T-helper 17 cell (primary cell): ENCODE data around the gene YWHAG. TPM values are rescaled to one million over a fixed set of nuclear protein-coding genes. Genes with fewer than 3 reads are reported as not detected.
A peak's percentile ranks its signal among the peaks of the same experiment; 100 is the strongest.
"Not testable (repeated sequence)": the region's sequence is repeated elsewhere in the genome, so short reads cannot be mapped to it uniquely, and the experiment has no call there.

Experiments
- ATAC-seq: fragments of 150-1000 bp; cut with Tn5 transposase; 2 replicates; pipeline ENCODE4 v1.10.0; 2021; ENCODE audit warnings: mild to moderate bottlenecking, moderate library complexity
- DNase-seq, 3 donors: peaks; one replicate each; pipeline versions ENCODE4 v3.0.0 to v3.0.0-alpha.2; 2020 to 2021
- H3K9me3 ChIP-seq: one replicate; pipeline ENCODE4 v1.7.0; 2013; ENCODE audit warnings: low read length, mild to moderate bottlenecking; ENCODE audit not compliant: control insufficient read depth, poor library complexity, severe bottlenecking
- H3K27ac Mint-ChIP-seq: one replicate; pipeline ENCODE4 v1.8.0; 2022; ENCODE audit warnings: mild to moderate bottlenecking, moderate library complexity, mixed read lengths
- H3K27me3 Mint-ChIP-seq: one replicate; pipeline ENCODE4 v1.8.0; 2022; ENCODE audit warnings: mixed read lengths
- H3K36me3 Mint-ChIP-seq: one replicate; pipeline ENCODE4 v1.8.0; 2022; ENCODE audit warnings: low read depth, mixed read lengths
- H3K4me1 Mint-ChIP-seq: one replicate; pipeline ENCODE4 v1.8.0; 2022; ENCODE audit warnings: mild to moderate bottlenecking, mixed read lengths
- H3K4me3 Mint-ChIP-seq: one replicate; pipeline ENCODE4 v1.8.0; 2022; ENCODE audit warnings: mild to moderate bottlenecking, moderate library complexity, mixed read lengths
- total RNA-seq, 4 donors: library from RNA in 2 of 4; stranded (reverse) in 2 of 4; gene quantifications; one replicate each; pipeline ENCODE4 v1.2.3 and lab custom pipeline; 2022 to 2026

YWHAG gene
- 10 to 100 TPM; 26.0 to 32.7 TPM for total RNA-seq
- 65.0 to 108 reads per million in 2 donors for total RNA-seq (lab: John Stamatoyannopoulos, UW)

DNA sequence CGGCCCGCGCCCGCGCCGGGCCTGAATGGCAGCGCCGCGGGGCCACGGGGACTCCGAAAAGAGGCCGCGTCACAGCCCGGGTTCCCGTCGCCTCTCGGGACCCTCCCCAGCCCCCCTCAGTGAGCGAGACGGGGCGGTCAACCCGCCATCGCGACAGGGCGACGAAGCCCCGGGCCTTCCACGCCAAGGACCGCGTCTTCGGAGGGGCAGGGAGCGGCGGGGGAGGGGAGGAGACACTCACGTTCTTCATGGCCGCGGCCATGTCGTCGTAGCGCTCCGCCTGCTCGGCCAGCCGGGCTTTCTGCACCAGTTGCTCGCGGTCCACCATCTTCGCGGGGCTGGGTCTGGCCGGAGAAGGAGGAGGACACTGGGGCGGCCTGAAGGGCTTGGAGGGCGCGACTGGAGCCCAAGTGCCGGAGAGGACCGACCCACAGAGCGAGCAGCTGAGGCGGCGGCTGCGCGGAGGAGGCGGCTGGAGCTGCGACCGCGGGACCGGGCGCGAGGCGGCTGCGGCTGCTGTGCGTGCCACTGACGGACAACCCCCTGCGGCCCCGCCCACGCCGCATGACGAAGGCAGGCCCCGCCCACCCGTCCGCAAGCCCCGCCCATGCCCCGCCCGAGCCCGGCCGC, at the start of gene YWHAG:
Gene YWHAG (minus strand): TSS at position 511 of the 630 bp plus-strand sequence. CDS start 183 bp downstream, at position 328.
- H3K9me3 ChIP-seq: no peaks in the 10 kb centered on the region
- peak; percentile 75 to 89 (median 85) for DNase-seq
- Mint-ChIP-seq H3K27me3 (no peaks in the 10 kb centered on the region), H3K4me1 (peaks cover 23% of the 10 kb centered on the region), H3K36me3 (peaks cover 9% of the 10 kb centered on the region), H3K4me3 (peak within 1 kb of the TSS; percentile 98), H3K27ac (peak within 1 kb of the TSS; percentile 93)
- peak; percentile 80 for ATAC-seq

DNA sequence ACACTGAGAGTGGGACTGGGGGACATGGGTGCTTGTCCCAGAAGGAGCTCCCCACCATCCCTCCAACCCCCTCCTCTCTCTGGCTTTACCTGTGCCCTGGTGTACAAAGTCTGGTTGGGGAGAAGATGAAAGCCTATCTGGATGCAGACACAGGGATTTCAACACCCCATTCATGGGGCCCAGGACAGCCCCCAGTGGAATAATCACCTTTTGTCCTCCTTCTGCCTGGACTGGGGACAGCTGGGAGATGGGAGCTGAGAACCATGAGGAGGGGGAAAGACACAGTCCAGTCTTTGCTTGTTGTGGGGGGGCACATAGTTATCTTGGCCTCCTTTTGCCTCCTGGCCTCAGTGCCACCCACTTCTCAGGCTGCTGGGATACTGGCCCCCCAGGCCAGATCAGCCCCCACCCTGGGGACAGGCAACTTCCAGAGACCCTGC, 49.4 kb upstream of the YWHAG start:
- H3K9me3 ChIP-seq: no peaks in the 10 kb centered on the region
- H3K36me3 Mint-ChIP-seq: no peaks in the 10 kb centered on the region
- H3K4me3 Mint-ChIP-seq: no peak overlapping the region
- DNase-seq (no peak), ATAC-seq (no peak)
- H3K27me3 Mint-ChIP-seq: no peaks in the 10 kb centered on the region
- H3K27ac Mint-ChIP-seq: no peak overlapping the region
- peaks cover 7% of the 10 kb centered on the region for H3K4me1 Mint-ChIP-seq

DNA sequence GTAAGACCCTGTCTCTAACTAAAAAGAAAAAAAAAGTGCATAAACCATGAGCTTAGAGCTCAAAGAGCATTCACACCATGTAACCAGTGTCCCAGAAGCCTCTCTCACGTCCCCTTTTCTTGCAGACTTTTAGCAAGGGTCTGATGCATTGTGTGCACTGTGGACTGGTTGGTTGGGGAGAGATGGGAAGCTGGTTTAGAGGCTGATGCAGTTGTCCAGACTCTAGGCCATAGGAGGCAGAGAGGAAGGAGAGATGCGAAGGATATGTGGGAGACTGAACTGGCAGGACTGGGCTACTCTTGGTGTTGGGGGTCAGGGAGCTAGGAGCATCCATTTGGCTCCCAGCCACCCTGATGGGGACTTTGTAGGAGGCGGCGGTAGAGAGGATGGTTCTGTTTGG, 48.9 kb upstream of the YWHAG start:
- H3K27ac Mint-ChIP-seq: no peak overlapping the region
- no peaks in the 10 kb centered on the region for H3K9me3 ChIP-seq
- ATAC-seq (no peak), DNase-seq (no peak)
- no peaks in the 10 kb centered on the region for H3K27me3 Mint-ChIP-seq
- no peak overlapping the region for H3K4me3 Mint-ChIP-seq
- H3K4me1 Mint-ChIP-seq: peaks cover 7% of the 10 kb centered on the region
- H3K36me3 Mint-ChIP-seq: no peaks in the 10 kb centered on the region

GRCh38 chr7:76405738-76406137, 46.9 kb upstream of the YWHAG start:
- H3K27me3 Mint-ChIP-seq: no peaks in the 10 kb centered on the region
- no peak overlapping the region for H3K27ac Mint-ChIP-seq

DNA sequence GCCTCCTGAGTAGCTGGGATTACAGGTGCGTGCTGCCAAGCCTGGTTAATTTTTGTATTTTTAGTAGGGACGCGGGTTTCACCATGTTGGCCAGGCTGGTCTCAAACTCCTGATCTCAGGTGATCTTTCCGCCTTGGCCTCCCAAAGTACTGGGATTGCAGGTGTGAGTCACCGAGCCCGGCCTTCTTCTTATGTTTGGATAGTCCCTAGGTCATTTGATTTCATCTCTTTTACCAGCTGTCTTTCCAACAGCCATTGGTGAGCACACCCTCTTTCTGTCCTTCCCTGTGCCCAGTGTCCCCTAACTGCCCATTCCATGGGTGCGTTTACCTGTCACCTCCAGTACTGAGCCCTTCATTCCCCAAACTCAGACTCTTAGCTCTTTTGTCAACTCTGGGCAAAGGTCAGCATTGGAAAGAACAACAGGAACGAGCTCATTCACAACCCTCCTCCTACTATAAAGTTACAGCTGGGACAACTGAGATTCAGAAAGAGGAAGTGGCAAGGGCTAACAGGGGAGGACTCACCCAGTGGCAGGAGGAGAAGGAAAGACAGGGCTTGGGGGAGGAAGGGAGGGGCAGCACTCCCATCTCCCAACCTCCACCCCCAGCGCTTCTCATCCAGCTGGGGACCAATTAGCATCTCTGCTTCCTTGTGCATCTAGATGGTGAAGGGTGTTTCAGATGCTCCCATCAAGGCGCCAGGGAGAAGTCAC, 45.1 kb upstream of the YWHAG start:
- H3K27ac Mint-ChIP-seq: no peak overlapping the region

More at GRCh38 chr7:76405738-76406137, 46.9 kb upstream of the YWHAG start:
- peaks cover 7% of the 10 kb centered on the region for H3K4me1 Mint-ChIP-seq
- ATAC-seq: no peak
- no peaks in the 10 kb centered on the region for H3K36me3 Mint-ChIP-seq
- H3K4me3 Mint-ChIP-seq: no peak overlapping the region
- H3K9me3 ChIP-seq: no peaks in the 10 kb centered on the region
- DNase-seq: no peak

DNA sequence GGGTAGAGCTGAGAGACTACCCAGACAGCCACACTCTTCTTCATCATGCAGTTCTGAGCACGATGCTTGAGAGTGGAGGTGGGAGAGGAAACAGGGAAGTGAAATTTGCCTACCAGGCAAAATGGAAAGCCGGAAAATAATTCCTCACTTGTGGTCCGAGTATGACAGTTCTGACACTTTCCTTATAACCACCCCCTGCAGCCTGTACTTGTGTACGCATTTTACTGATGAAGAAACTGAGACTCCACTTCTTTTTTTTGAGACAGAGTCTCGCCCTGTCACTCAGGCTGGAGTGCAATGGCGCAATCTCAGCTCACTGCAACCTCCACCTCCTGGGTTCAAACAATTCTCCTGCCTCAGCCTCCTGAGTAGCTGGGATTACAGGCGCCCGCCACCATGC, 44.3 kb upstream of the YWHAG start:
- not testable (repeated sequence) for ATAC-seq, H3K27ac Mint-ChIP-seq, DNase-seq, H3K27me3 Mint-ChIP-seq, H3K9me3 ChIP-seq, H3K4me3 Mint-ChIP-seq, H3K36me3 Mint-ChIP-seq, H3K4me1 Mint-ChIP-seq

More for the DNA sequence above, 45.1 kb upstream of the YWHAG start:
- no peak for ATAC-seq
- Mint-ChIP-seq H3K4me3 (no peak overlapping the region), H3K4me1 (peaks cover 7% of the 10 kb centered on the region), H3K27me3 (no peaks in the 10 kb centered on the region), H3K36me3 (no peaks in the 10 kb centered on the region)
- H3K9me3 ChIP-seq: no peaks in the 10 kb centered on the region
- DNase-seq: no peak

DNA sequence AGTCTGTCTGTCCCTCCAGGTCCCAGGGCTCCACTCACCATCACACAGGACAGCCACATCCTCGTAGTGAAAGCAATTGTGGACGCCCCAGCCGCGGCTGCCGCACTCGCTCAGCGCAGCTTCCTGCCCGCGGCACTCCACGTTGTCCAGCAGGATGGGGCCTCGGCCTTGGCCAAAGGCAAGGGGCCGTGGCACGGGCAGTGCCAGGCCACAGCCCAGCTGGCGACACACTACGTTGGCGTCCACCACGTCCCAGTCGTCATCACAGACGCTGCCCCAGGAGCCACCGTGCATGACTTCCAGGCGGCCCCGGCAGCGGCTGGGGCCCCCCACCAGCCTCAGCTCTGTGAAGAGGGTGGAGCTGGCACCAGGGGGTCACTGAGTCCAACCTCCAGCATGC, 41.5 kb upstream of the YWHAG start:
- Mint-ChIP-seq H3K36me3 (no peaks in the 10 kb centered on the region), H3K4me3 (no peak overlapping the region), H3K4me1 (peaks cover 11% of the 10 kb centered on the region), H3K27me3 (no peaks in the 10 kb centered on the region), H3K27ac (no peak overlapping the region)
- no peaks in the 10 kb centered on the region for H3K9me3 ChIP-seq
- DNase-seq (no peak), ATAC-seq (no peak)

DNA sequence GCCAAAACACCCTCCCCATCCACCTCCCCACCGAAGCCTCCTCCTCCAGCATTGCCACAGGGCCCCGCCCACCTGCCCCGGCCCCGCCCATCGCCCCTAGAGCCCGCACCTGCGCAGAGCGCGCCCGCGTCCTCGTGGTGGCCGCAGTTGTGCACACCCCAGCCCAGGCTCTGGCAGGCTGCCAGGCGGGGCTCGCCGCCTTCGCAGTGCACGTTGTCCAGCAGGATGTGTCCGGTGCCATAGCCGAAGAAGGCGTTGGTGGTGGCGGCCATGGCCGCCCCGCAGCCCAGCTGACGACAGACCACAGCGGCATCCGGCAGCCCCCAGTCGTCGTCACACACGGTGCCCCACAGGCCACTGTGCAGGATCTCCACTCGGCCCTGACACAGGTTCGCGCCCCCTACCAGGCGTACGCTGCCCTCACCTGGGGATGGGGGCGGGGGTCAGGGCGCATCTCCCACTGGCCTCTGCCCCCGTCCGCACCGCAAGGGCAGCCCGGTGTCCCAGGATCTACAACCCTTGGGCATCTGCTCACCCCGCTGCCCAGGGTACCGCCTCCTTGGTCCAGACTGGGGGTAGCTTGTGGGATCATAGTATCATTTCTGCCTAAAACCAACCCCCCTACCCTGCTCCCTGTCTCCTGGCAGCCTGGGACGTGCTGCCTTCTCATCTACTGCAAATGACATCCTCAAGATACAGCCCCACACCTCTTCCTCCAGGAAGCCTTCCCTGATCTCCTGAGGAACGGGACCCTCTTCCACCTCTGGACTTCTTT, 38.8 kb upstream of the YWHAG start:
- Mint-ChIP-seq H3K36me3 (no peaks in the 10 kb centered on the region), H3K4me1 (peaks cover 11% of the 10 kb centered on the region), H3K27me3 (no peaks in the 10 kb centered on the region), H3K4me3 (peak overlapping the region; percentile 89), H3K27ac (no peak overlapping the region)
- no peaks in the 10 kb centered on the region for H3K9me3 ChIP-seq
- DNase-seq (peak; percentile 66 to 77 (median 75)), ATAC-seq (peak; percentile 63)

DNA sequence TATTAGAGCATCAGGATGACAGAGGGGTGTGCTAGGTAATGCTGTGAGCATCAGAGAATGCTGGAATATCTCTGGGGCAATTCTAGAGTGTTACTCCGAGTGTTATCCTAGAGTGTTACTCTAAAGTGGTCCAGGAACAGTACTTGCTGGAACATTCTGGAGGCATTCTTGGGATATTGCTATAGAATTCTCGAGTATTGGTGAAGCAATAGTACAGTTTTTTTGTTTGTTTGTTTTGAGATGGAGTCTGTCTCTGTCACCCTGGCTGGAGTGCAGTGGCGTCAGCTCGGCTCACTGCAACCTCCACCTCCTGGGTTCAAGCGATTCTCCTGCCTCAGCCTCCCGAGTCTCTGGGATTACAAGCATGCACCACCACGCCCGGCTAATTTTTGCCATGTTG, 38.1 kb upstream of the YWHAG start:
- no peak overlapping the region for H3K27ac Mint-ChIP-seq
- H3K4me3 Mint-ChIP-seq: peak overlapping the region; percentile 89
- H3K4me1 Mint-ChIP-seq: peaks cover 13% of the 10 kb centered on the region
- H3K9me3 ChIP-seq: no peaks in the 10 kb centered on the region
- DNase-seq (no peak), ATAC-seq (no peak)
- no peaks in the 10 kb centered on the region for H3K27me3 Mint-ChIP-seq
- no peaks in the 10 kb centered on the region for H3K36me3 Mint-ChIP-seq

GRCh38 chr7:76395965-76396726, 37.4 kb upstream of the YWHAG start:
- no peak for ATAC-seq
- DNase-seq: no peak
- Mint-ChIP-seq H3K27ac (no peak overlapping the region), H3K4me1 (peaks cover 13% of the 10 kb centered on the region), H3K4me3 (peak overlapping the region; percentile 89), H3K27me3 (no peaks in the 10 kb centered on the region), H3K36me3 (no peaks in the 10 kb centered on the region)
- H3K9me3 ChIP-seq: no peaks in the 10 kb centered on the region

- not testable (repeated sequence) for H3K4me3 Mint-ChIP-seq, H3K27ac Mint-ChIP-seq, DNase-seq, H3K36me3 Mint-ChIP-seq, H3K9me3 ChIP-seq, ATAC-seq, H3K27me3 Mint-ChIP-seq
- peaks cover 13% of the 10 kb centered on the region for H3K4me1 Mint-ChIP-seq
These were observed 36.8 kb upstream of the YWHAG start for GRCh38 chr7:76395605-76395964.

GRCh38 chr7:76394957-76395356, 36.2 kb upstream of the YWHAG start:
- no peaks in the 10 kb centered on the region for H3K36me3 Mint-ChIP-seq
- H3K4me1 Mint-ChIP-seq: peaks cover 13% of the 10 kb centered on the region
- H3K9me3 ChIP-seq: no peaks in the 10 kb centered on the region
- no peaks in the 10 kb centered on the region for H3K27me3 Mint-ChIP-seq
- peak overlapping the region; percentile 59 for H3K4me3 Mint-ChIP-seq
- DNase-seq (no peak), ATAC-seq (no peak)
- no peak overlapping the region for H3K27ac Mint-ChIP-seq
